Stimulated activated CD8-positive, alpha-beta memory T cell treated with anti-CD3 and anti-CD28 coated beads, Interleukin-15, amount 100 ng/mL, for 4 hours (primary cell): ENCODE data around the gene TUFM.
A peak's percentile ranks its signal among the peaks of the same experiment; 100 is the strongest.
"Not testable (repeated sequence)": the region's sequence is repeated elsewhere in the genome, so short reads cannot be mapped to it uniquely, and the experiment has no call there.

Source experiments
- DNase-seq, 2 donors: peaks; one replicate each; pipeline ENCODE4 v3.0.0-alpha.2; 2020; ENCODE audit warnings: low read depth in 2 of 2

Gene TUFM

DNA sequence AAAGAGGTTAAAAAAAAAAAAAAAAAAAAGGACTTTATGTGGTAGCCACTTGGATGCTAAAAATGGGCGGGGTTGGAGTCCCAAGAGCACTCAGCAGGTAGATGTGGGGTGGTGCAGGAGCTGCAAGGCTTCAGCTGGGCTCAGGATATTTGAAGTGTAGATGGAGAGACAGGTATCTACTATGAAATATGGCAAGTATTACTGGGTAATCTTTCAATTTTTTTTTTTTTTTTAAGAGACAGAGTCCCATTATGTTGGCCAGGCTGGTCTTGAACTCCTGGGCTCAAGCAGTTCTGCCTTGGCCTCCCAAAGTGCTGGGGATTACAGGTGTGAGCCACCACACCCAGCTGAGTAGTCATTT lies 7.6 kb downstream of the TUFM start:
- DNase-seq = no peak

DNA sequence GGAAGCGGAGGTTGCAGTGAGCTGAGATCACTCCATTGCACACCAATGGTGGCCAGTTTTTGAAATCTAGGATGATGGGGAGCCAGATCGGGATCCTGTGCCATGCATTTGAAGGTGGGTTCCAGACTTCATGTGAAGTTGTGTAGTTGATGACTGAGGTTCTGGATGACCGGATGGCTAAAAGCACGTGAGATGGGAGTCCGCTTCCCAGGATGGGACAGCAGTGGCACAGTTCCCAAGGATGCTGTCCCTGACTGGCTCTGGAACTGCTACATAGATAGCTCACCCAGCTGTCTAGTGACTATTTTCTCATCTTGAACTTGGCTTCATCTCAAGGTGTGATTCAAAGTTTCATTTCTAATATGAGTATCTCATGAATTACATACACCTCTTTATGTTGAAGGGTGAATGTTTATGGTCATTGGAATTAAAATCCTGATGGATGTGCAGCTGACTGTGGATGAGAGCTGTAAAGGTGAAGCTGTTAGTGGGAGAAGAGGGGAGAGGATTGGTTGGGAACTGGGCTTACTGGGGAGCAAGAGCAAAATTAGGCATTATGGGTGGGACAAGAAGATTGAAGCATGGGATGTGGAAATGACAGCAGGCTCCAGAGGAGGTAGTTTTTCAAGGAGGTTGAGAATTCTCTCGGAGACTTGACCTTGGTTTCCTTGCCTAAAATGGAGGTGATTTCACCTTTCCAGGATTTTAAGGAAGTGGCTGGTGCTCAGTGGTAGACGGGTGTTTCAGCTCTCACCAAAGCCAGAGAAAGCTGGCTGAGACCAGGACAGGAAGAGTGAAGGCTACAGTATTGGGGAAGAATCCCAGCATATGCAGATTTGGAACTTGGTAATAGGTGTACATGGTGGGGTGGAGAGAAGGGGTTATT lies 8.2 kb downstream of the TUFM start:
- no peak for DNase-seq

DNA sequence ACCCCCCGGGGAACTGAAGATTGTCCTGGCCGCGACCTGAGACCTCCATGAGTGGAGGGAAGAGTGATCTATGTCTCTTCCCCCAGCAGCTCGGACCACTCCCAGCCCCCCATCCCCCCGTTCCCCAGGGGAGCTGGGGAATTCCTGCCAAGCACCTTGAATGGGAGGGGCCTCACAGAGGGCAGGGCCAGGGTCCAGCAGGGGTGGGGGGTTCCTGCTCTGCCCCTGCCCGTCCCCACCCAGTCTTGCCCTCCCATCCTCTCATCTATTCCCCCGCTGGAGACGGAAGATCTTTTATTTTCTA lies 9.4 kb downstream of the TUFM start:
- DNase-seq = no peak

DNA sequence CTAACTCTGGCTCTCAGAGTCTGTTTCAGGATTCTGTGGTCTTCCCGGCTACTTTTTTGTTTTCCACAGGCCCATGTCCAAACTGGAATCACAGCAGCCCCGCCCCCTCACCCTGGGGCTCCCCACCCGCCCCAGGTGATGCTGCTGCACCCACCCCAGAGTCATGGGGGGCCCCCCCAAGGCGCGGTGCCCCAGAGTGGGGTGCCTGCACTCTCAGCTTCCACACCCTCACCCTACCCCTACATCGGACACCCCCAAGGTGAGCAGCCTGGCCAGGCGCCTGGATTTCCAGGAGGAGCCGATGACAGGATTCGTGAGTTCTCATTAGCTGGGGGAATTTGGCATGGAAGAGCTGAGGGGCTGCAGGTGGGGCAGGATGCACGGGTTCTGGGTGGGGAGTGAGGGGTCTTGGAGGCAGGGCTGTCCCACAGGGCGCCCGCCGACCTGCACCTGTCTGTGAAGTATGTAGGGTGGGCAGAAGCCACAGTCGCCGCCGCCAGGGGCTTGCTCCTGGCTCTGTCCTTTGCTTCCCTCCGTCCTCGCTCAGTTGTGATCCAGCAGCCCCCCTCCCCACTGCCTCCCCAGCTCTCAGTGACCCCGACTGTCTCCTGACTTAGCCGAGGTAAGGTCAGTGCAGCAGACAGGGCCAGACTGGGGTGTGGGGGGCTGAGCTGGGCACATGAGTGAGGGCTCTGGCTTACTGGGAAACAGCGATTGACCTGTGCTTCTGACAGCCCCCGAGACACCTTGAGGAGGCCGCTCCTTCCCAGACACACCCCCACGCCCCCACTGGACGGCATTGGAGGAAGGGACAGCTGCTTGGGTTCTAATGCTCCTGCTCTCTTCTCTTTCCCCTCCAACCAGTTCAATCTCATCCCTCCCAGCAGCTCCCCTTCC lies 10.0 kb downstream of the TUFM start:
- no peak for DNase-seq

DNA sequence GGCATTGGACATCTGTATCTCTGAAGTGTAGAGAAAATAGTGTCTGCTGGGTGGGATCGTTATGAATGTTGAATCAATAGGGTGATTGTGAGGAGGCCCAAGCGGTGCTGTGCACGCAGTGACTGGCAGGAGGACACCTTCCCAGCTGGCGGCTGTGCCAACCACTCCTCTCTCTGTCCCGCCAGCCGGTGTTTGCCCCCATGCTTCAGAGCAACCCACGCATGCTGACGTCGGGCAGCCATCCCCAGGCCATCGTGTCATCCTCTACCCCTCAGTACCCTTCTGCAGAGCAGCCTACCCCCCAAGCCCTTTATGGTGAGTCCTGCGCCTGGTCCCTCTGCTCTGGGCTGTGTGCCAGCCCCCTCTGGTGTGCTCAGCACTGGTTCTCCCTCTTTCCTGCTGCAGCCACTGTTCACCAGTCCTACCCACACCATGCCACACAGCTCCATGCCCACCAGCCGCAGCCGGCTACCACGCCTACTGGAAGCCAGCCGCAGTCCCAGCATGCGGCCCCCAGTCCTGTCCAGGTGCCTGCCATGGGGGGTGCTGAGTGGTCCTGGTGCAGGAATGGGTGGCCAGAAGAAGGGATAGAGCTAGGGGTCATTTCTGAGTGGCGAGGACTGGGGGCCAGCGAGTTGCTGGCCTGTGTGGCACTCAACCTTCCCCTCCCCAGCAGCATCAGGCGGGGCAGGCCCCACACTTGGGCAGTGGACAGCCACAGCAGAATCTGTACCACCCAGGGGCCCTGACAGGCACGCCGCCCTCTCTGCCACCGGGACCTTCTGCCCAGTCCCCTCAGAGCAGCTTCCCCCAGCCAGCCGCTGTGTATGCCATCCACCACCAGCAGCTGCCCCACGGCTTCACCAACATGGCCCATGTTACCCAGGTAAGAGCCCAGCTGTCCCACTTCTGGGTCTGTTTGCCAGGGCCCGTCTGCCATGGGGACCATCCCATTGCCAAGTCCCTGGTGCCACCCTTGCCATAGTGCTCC lies 11.0 kb downstream of the TUFM start:
- DNase-seq = no peak

DNA sequence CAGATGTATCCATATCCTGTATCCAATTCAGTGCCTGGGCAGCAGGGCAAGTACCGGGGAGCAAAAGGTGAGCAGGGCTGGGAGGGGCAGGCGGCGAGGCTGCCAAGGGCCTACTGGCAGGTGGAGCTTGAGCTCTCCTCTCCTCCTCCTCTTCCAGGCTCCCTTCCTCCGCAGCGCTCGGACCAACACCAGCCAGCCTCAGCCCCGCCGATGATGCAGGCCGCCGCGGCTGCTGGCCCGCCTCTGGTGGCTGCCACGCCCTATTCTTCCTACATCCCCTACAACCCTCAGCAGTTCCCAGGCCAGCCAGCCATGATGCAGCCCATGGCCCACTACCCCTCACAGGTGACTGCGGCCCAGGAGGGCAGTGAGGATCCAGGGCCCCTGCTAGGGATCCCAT lies 11.8 kb downstream of the TUFM start:
- DNase-seq = no peak

DNA sequence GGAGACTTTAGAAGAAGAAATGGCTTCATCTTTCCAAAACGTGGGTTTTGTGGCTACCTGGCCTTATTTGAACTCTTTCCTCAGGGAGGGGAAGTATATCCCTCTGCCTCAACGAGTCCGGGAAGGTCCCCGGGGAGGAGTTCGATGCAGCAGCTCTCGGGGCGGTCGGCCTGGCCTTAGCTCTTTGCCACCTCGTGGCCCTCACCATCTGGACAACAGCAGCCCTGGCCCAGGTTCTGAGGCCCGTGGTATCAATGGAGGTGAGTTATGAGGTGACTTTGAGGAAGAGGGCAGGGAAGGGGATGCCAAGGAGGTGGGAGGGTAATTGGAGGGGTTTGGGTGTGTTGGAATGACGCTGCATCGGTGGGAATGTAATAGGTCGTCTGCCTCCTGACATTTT lies 15.6 kb downstream of the TUFM start:
- DNase-seq = no peak

DNA sequence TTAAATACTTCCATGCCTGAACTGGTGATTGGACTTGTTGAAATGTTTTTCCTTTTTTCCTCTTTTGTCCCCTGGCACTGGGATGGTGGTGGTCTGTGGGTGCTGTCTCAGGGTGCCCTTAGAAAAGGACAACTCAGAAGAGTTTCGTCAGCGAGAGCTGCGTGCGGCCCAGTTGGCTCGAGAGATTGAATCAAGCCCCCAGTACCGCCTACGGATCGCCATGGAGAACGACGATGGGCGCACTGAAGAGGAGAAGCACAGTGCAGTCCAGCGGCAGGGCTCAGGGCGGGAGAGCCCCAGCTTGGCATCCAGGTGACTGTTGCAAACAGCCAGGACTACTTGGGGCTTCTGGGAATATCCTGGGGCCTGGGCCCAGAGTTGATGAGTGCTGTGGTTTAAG lies 16.4 kb downstream of the TUFM start:
- no peak for DNase-seq

DNA sequence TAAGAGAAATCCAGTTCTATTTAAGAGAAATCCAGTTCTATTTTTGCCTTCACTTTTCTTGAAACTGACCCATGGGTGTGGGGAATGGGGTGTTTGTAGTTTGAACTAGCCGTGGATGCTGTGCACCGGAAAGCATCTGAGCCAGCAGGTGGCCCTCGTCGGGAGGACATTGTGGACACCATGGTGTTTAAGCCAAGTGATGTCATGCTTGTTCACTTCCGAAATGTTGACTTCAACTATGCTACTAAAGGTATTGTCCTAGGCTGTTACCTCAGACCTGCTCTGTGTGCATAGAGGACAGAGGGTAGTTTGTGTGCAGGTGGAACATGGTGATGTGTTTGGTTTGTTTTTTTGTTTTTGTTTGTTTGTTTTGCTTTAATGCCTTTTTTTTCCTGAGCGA lies 20.0 kb downstream of the TUFM start:
- DNase-seq = no peak

DNA sequence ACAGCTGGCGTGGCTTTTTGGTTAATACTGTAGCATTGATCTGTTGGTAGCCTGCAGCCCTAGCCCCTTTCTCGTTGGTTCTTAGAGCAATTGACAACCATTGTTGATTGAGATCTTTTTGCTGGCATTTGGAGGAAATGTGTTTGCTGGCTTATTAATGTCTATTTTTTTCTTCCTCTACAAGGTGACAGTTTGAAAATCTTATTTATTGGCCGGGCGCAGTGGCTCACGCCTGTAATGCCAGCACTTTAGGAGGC lies 21.5 kb downstream of the TUFM start:
- DNase-seq = no peak

DNA sequence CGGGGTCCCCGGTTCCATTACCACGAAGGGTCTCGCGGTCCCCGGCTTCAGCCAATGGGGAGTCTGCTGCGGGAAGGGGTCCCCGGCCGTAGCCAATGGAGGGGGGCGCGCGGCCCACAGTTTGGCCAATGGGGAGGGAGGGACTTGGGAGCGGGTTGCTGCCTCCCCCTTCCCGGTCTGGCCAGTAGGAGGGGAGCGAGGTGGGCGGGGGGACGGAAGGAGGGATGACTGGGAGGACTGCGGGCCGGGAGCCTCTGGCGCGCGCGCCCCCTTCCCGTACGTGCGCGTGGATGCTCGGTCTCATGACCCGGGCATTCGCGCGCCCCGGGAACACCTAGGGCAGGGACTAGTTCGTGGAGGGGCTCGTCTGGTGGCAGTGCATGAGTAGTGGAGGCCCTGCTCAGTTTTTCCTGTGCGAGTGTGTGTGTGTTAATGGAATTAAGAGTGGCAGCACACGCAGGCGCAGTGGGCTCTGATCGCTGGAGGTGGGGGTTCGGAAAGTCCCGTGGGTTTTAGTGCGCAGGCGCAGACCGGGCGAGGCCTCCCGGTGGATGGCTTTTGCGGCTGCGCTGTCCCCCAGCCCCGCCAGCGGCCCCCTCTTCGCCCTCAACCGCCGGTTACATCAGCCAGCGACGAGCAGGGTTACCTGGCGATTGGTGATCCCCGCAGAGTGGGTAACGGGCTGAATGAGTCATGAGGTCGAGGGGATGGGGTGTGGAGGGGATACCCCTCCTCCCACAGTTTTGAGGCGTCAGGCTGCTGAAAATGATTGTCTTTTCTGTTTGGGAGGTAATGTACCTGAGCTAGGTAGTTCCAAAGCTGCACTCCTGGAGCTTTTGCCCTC lies 22.1 kb downstream of the TUFM start:
- DNase-seq = peak; percentile 95 to 96

DNA sequence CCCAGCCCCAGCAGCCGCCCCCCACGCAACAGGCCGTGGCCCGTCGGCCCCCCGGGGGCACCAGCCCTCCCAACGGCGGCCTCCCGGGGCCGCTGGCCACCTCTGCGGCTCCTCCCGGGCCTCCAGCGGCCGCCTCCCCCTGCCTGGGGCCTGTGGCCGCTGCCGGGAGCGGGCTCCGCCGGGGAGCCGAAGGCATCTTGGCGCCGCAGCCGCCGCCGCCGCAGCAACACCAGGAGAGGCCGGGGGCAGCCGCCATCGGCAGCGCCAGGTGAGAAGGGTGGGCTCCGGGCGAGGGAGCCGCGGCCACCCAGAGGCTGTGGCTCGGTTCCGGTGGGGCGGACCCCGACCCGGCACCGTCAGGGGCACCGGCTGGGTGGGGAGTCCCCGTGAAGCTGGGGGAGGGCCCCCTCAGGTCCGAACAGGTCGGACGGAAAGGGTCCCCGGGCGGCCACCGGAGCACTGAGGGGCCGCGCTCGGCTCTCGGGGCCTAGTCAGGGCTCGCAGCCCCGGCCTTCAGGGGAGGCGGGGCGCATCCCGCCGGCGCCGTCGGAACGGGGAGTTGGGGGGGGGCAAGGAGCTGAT lies 22.8 kb downstream of the TUFM start:
- no peak for DNase-seq

DNA sequence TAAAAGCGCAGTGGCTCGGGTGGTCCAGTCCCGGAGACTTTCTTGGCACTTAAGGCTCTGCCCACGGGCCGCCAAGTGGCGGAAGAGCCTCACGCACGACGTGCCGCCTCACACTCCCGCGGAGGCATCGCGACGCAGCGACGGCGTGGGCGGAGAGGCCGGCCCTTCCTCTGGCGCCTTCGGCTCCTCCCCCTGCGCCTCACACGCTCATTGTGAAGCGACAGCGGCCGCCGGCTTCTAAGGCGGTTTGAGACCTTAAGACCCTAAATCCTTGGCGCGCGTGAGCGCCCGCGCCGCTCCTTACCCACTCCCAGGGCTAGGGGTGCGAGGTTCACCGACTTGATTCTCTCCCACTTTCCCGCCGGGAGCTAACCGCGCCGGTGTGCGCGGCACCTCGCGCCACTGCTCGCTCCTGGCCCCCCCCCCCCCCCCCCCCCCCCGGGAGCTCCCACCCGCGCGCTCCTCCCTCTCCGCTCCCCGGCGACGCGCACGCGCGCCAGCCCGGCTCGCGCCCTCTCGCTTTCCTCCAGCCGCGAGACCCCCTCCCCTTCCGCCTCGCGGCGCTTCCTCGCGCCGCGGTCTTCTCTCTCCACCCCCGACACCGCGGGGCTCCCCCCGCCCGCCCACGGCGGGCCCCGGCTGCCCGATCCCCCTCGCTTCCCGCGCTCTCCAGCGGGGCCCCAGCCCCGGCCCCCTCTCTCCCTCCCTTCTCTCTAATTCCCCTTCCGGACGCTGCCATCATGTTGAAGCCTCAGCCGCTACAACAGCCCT lies 23.4 kb downstream of the TUFM start, which contains the start of gene ATXN2L:
Gene ATXN2L, plus strand, starts transcription at position 480 of the 771 bp plus-strand sequence. Its CDS starts 261 bp downstream, at position 741.
- peak; percentile 89 to 90 for DNase-seq

DNA sequence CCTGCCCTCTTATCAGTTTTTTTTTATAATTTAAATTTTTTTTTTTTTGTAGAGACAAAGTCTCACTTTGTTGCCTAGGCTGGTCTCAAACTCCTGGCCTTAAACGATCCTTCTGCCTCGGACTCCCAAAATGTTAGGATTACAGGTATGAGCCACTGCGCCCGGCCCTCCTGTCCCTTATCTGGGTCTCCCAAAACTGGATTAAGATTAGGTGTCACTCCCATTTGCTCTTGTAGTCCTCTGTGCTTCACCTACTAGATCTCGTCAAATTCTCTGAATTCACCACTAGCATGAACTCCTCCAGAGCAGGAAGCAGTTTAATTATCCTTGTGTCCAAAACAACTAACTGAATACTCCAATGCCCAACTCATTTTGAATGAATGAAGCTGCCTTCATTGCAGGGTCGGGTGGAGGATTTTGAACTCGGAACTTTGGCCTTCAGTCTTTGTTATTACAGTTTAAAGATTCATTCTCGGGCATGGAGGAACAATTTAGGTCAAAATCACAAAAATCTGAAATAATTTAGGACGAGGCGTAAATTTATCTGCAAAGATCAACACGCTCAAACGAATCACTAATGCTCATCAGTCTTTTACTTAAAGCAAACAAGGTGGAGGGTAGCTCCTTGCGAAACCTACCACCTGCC lies 24.2 kb downstream of the TUFM start:
- no peak for DNase-seq

DNA sequence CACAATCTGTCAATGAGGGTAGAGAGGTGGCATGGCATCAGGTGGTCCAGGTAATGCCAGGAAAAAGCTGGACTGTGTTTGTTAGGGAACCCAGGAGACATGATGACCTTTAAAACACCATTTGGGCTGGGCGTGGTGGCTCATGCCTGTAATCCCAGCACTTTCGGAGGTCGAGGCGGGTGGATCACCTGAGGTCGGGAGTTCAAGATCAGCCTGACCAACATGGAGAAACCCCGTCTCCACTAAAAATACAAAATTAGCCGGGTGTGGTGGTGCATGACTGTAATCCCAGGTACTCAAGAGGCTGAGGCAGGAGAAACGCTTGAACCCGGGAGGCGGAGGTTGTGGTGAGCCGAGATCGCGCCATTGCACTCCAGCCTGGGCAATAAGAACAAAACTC lies 25.6 kb downstream of the TUFM start:
- not testable (repeated sequence) for DNase-seq

DNA sequence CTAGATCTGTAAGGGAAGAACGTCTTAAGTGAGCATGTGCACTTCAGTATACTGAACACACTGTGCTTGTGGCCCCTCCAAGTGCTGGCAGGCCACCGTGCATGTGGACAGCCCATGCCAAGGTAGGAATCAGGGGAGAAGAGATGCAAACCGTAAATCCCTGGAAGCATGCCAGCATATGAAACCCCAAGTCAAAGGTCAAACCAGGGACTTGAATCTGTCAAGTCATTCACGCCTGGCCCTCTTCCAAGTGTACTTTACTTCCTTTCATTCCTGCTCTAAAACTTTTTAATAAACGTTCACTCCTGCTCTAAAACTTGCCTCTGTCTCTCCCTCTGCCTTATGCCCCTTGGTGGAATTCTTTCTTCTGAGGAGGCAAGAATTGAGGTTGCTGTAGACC lies 26.1 kb downstream of the TUFM start:
- no peak for DNase-seq

DNA sequence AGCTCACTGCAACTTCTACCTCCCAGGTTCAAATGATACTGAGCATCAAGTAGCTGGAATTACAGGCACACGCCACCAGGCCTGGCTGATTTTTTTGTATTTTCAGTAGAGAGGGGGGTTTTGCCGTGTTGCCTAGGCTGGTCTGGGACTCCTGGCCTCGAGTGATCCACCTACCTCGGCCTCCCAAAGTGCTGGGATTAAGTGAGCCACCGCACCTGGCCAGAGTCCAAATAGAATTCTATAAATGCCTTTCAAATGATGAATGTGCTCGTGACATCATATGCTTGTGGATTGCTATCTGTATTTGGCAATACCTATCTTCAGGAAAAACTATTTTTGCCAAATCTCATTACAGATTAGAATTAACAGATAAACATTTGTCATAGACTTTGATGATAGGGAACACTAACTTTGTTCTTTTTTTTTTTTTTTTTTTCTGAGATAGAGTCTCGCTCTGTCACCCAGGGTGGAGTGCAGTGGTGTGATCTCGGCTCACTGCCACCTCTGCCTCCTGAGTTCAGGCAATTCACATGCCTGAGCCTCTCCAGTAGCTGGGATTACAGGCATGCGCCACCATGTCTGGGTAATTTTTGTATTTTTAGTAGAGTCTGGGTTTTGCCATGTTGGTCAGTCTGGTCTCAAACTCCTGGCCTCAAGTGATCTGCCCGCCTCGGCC lies 38.6 kb downstream of the TUFM start:
- not testable (repeated sequence) for DNase-seq

DNA sequence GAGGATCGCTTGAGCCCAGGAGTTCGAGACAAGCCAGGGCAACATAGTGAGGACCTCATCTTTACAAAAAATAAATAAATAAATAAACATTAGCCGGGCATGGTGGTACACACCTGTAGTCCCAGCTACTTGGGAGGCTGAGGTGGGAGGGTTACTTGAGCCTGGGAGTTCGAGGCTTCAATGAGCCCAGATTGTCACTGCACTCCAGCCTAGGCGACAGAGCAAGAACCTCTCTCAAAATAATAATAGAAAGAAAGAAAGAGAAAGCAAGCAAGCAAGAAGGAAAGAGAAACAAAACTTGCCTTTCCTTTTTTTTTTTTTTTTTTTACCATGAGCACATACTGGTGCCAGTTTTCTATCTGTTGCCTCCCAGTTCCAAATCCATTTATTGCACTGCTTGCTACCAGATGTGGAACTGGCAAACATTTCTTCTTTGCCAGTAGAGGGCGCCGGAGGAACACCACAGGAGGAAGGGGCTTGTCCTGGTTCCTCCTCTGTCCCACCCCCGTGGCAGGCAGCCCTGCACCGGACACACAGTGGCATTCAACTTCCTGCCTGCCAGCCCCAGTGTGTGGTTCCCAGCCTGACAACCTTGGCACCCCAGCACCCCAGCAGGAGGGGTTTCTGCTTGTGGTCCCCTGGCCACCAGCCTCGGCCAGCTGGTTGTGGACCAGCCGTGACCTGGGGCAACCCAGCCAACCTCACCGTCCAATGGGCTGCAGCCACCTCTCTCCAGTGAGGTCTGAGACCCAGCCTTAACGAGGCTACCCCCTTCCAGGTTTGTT lies 43.7 kb downstream of the TUFM start:
- DNase-seq = peak; percentile 20 to 25
